Fibroblast of skin of left biceps (primary cell): ENCODE measurements around the gene GOLGA8M.
"Not testable (repeated sequence)": the region's sequence is repeated elsewhere in the genome, so short reads cannot be mapped to it uniquely, and the experiment has no call there.

ENCODE experiments used
- DNase-seq, 2 experiments: peaks; one replicate each; pipeline ENCODE4 v3.0.0-alpha.2; 2013; ENCODE audit warnings: low read depth in 2 of 2

The GOLGA8M gene

GRCh38 chr15:28712270-28712669 lies at the start of gene GOLGA8M:
Gene GOLGA8M, minus strand, starts transcription at chr15:28712421. Its CDS starts 98 bp downstream, at chr15:28712323.
- DNase-seq = not testable (repeated sequence)

GRCh38 chr15:28742890-28743289 lies 30.7 kb upstream of the GOLGA8M start:
- not testable (repeated sequence) for DNase-seq

- not testable (repeated sequence) for DNase-seq
Measured at GRCh38 chr15:28738590-28739292, 26.5 kb upstream of the GOLGA8M start.

- DNase-seq = not testable (repeated sequence)
Measured at GRCh38 chr15:28738200-28738561, 26.0 kb upstream of the GOLGA8M start.

- not testable (repeated sequence) for DNase-seq
Measured at GRCh38 chr15:28737521-28738199, 25.4 kb upstream of the GOLGA8M start.

- not testable (repeated sequence) for DNase-seq
Measured at GRCh38 chr15:28728061-28728460, 15.8 kb upstream of the GOLGA8M start.

GRCh38 chr15:28727026-28727425 lies 14.8 kb upstream of the GOLGA8M start:
- not testable (repeated sequence) for DNase-seq

GRCh38 chr15:28726102-28726501 lies 13.9 kb upstream of the GOLGA8M start:
- DNase-seq = no peak

GRCh38 chr15:28725556-28725955 lies 13.3 kb upstream of the GOLGA8M start:
- no peak for DNase-seq

- DNase-seq = not testable (repeated sequence)
Measured at GRCh38 chr15:28723986-28724385, 11.8 kb upstream of the GOLGA8M start.

- DNase-seq = not testable (repeated sequence)
Measured at GRCh38 chr15:28719626-28720025, 7.4 kb upstream of the GOLGA8M start.

GRCh38 chr15:28718576-28718975 lies 6.4 kb upstream of the GOLGA8M start:
- not testable (repeated sequence) for DNase-seq

GRCh38 chr15:28714176-28714575 lies 2.0 kb upstream of the GOLGA8M start:
- not testable (repeated sequence) for DNase-seq

- not testable (repeated sequence) for DNase-seq
Measured at GRCh38 chr15:28703927-28704326, 8.3 kb downstream of the GOLGA8M start.

- not testable (repeated sequence) for DNase-seq
Measured at GRCh38 chr15:28702427-28702826, 9.8 kb downstream of the GOLGA8M start.

GRCh38 chr15:28694006-28694751 lies 18.0 kb downstream of the GOLGA8M start:
- not testable (repeated sequence) for DNase-seq

- not testable (repeated sequence) for DNase-seq
Measured at GRCh38 chr15:28693021-28693420, 19.2 kb downstream of the GOLGA8M start.

GRCh38 chr15:28673533-28673932 lies 38.7 kb downstream of the GOLGA8M start:
- not testable (repeated sequence) for DNase-seq

GRCh38 chr15:28672122-28672521 lies 40.1 kb downstream of the GOLGA8M start:
- DNase-seq = not testable (repeated sequence)

GRCh38 chr15:28666402-28666801 lies 45.8 kb downstream of the GOLGA8M start:
- not testable (repeated sequence) for DNase-seq

- not testable (repeated sequence) for DNase-seq
Measured at GRCh38 chr15:28664575-28664974, 47.6 kb downstream of the GOLGA8M start.

GRCh38 chr15:28663717-28664116 lies 48.5 kb downstream of the GOLGA8M start:
- DNase-seq = not testable (repeated sequence)
